GM12878 (cell line): ENCODE results near the gene FAM163A. TPM values are rescaled to one million over a fixed set of nuclear protein-coding genes. Genes with fewer than 3 reads are reported as not detected.
A peak's percentile ranks its signal among the peaks of the same experiment; 100 is the strongest.

ENCODE experiments used
- ATAC-seq: fragments of 200-7000 bp; cut with Tn5 transposase; 3 replicates; pipeline ENCODE4 v1.9.1; 2020; ENCODE audit warnings: mild to moderate bottlenecking, moderate library complexity
- BruUV-seq: library from RNA; stranded (reverse); fragments of 400-500 nt; replicated peaks from 2 replicates; lab custom pipeline; 2021; lab: Mats Ljungman, UMichigan
- CTCF ChIA-PET: fragments of 300-600 bp; sonication (Branson Sonifier 250); formaldehyde crosslinking; extraction: SDS; loops from one replicate; lab custom pipeline; 2021; ENCODE audit warnings: inconsistent platforms; lab: Yijun Ruan, JAX
- POLR2A ChIA-PET: fragments of 350-600 bp; formaldehyde crosslinking; extraction: SDS; loops from one replicate; lab custom pipeline; 2021; ENCODE audit warnings: inconsistent platforms; lab: Charles Lee
- RAD21 ChIA-PET: fragments of 300-600 bp; sonication (Branson Sonifier 250); formaldehyde crosslinking; loops from one replicate; lab custom pipeline; 2023; ENCODE audit warnings: antibody characterized with exemption; ENCODE audit not compliant: unreplicated experiment; lab: Charles Lee
- SMC1A ChIA-PET: fragments of 300-600 bp; sonication (Branson Sonifier 250); formaldehyde crosslinking; loops from one replicate; lab custom pipeline; 2023; ENCODE audit not compliant: unreplicated experiment, uncharacterized antibody; lab: Charles Lee
- DNase-seq: peaks from one replicate; pipeline ENCODE4 v3.0.0-alpha.2; 2011; ENCODE audit warnings: low read depth, low spot score
- FAIRE-seq: peaks from 3 replicates; lab custom pipeline; 2011; peaks lifted over from hg19 to GRCh38; lab: Jason Lieb, UNC
- H2AFZ ChIP-seq: 2 replicates; pipeline ENCODE4 v1.6.0; 2011; ENCODE audit warnings: low read depth, low read length, control low read depth; ENCODE audit not compliant: control insufficient read depth
- H3K27ac ChIP-seq: 2 replicates; pipeline ENCODE4 v1.5.1; 2011; ENCODE audit warnings: control low read depth; ENCODE audit not compliant: control insufficient read depth, insufficient read depth
- H3K27me3 ChIP-seq, 2 experiments: replicated peaks in 1 of 2; 2 replicates each; pipeline versions ENCODE4 v1.6.0 to v1.6.1; 2011; ENCODE audit warnings: low read length in 1 of 2; ENCODE audit not compliant: control insufficient read depth in 2 of 2, insufficient read depth in 2 of 2
- H3K36me3 ChIP-seq, 2 experiments: 2 replicates each; pipeline ENCODE4 v1.5.1; 2011; ENCODE audit warnings: low read length in 1 of 2; ENCODE audit not compliant: control insufficient read depth in 2 of 2, insufficient read depth in 2 of 2
- H3K4me1 ChIP-seq: 2 replicates; pipeline ENCODE4 v1.6.1; 2011; ENCODE audit warnings: mild to moderate bottlenecking, low read length, moderate library complexity, mixed read lengths; ENCODE audit not compliant: control insufficient read depth, insufficient read depth
- H3K4me2 ChIP-seq: 2 replicates; pipeline ENCODE4 v1.6.0; 2011; ENCODE audit warnings: control low read depth; ENCODE audit not compliant: control insufficient read depth, insufficient read depth
- H3K4me3 ChIP-seq: fragments of 200-600 bp; sonication (generic); 2 replicates; pipeline ENCODE4 v1.5.1; 2016
- H3K79me2 ChIP-seq: 2 replicates; pipeline ENCODE4 v1.6.0; 2011; ENCODE audit warnings: low read length; ENCODE audit not compliant: control insufficient read depth, insufficient read depth
- H3K9ac ChIP-seq: 2 replicates; pipeline ENCODE4 v1.8.0; 2011; ENCODE audit warnings: low read length, control low read depth, mixed read lengths; ENCODE audit not compliant: control insufficient read depth, insufficient read depth
- H3K9me3 ChIP-seq: replicated peaks from 3 replicates; pipeline ENCODE4 v1.5.1; 2011; ENCODE audit warnings: mild to moderate bottlenecking, low read length; ENCODE audit not compliant: control insufficient read depth, insufficient read depth
- H4K20me1 ChIP-seq: 2 replicates; pipeline ENCODE4 v1.6.0; 2011; ENCODE audit not compliant: control insufficient read depth, insufficient read depth
- EGR1 ChIP-seq, 2 experiments: IDR thresholded peaks; 1 replicate in 1 of 2; 2 replicates in 1 of 2; pipeline ENCODE4 v1.6.1; 2011 to 2012; ENCODE audit warnings: low read depth in 2 of 2, low read length in 2 of 2, borderline replicate concordance in 1 of 2, mild to moderate bottlenecking in 1 of 2, moderate library complexity in 1 of 2
- MXI1 ChIP-seq: fragments of 150-350 bp; IDR thresholded peaks from 2 replicates; pipeline ENCODE4 v1.6.1; 2011; ENCODE audit warnings: low read depth, mild to moderate bottlenecking, inconsistent platforms, low read length, improper control_type of control experiment
- MYC ChIP-seq: IDR thresholded peaks from 2 replicates; pipeline ENCODE4 v1.6.1; 2011; ENCODE audit warnings: mild to moderate bottlenecking, low read length, moderate library complexity, inconsistent platforms; ENCODE audit not compliant: insufficient read depth, insufficient replicate concordance, insufficient read length, severe bottlenecking
- NBN ChIP-seq: fragments of 450-650 bp; IDR thresholded peaks from 2 replicates; pipeline ENCODE4 v1.6.1; 2016
- PAX8 ChIP-seq: fragments of 450-650 bp; IDR thresholded peaks from 2 replicates; pipeline ENCODE4 v1.6.1; 2017; ENCODE audit warnings: mild to moderate bottlenecking, moderate library complexity
- RAD21 ChIP-seq: IDR thresholded peaks from 2 replicates; pipeline ENCODE4 v1.6.1; 2011; ENCODE audit warnings: mild to moderate bottlenecking, low read depth, low read length, moderate library complexity; ENCODE audit not compliant: insufficient read depth
- RELA ChIP-seq: fragments of 450-650 bp; IDR thresholded peaks from 2 replicates; pipeline ENCODE4 v1.8.0; 2014; ENCODE audit warnings: borderline replicate concordance; ENCODE audit not compliant: partially characterized antibody
- SP1 ChIP-seq: IDR thresholded peaks from one replicate; pipeline ENCODE4 v1.6.1; 2011; ENCODE audit warnings: low read depth, low read length
- ZBTB40 ChIP-seq: fragments of 450-650 bp; IDR thresholded peaks from 2 replicates; pipeline ENCODE4 v1.6.1; 2016; ENCODE audit warnings: mild to moderate bottlenecking, moderate library complexity, borderline replicate concordance
- ZNF384 ChIP-seq: IDR thresholded peaks from 2 replicates; pipeline ENCODE4 v1.6.1; 2012; ENCODE audit warnings: low read depth, mild to moderate bottlenecking, low read length, improper control_type of control experiment, borderline replicate concordance
- whole genome bisulfite sequencing: methylation state at CpG from one replicate; pipeline ENCODE4 v1.1.6; 2016; ENCODE audit warnings: low lambda C conversion rate; ENCODE audit not compliant: insufficient replicate concordance, insufficient coverage; ENCODE audit errors: missing lambda C conversion rate; 5-methylcytosine and 5-hydroxymethylcytosine counted together
- in situ Hi-C: fragments of 300-500 bp; cut with MboI; formaldehyde crosslinking; loops from 9 replicates; pipeline ENCODE4 v1.14.3; 2018; ENCODE audit warnings: mixed read lengths
- intact Hi-C: fragments of 100-400 bp; cut with micrococcal nuclease; formaldehyde crosslinking; loops from one replicate; pipeline ENCODE4 v1.14.2; 2022; ENCODE audit not compliant: unreplicated experiment
- polyA plus RNA-seq, 11 experiments: library from polyadenylated mRNA; depleted of rRNA in 4 of 11; unstranded in 6 of 11; stranded (reverse) in 5 of 11; fragments of >200 nt; fragmentation: Nextera tagmentation in 4 of 11; fragmentation: Illumina TruSeq in 1 of 11; extraction: Ambion mirVana in 4 of 11; extraction: Trizol in 1 of 11; gene quantifications; 1 replicate in 1 of 11; 2 replicates in 10 of 11; pipeline versions ENCODE4 v1.2.1 to v1.2.3, GENCODE V29; 2011 to 2016; ENCODE audit warnings: inconsistent platforms in 2 of 11, missing spikeins in 2 of 11, low read depth in 1 of 11
- total RNA-seq, 4 experiments: library from RNA; depleted of rRNA in 3 of 4; stranded (reverse); fragments of >200 nt in 3 of 4; fragmentation: Illumina TruSeq in 1 of 4; extraction: Trizol in 1 of 4; gene quantifications; 2 replicates each; pipeline versions ENCODE4 v1.2.1 to v1.2.3, GENCODE V29; 2013 to 2021

Gene FAM163A
- total and polyA plus RNA-seq, 10 of the 15 experiments (the other 5 are each of a cell fraction or from before 2014, with no cell fraction given): not detected

- SMC1A ChIA-PET: interaction anchor here (1.0 to 10.8 kb wide), 6 partner anchors 12 to 371 kb away, joined by 3 to 295 read pairs (median 18); no protein-coding TSS in a partner anchor
Measured at GRCh38 chr1:179808503-179808902, 65.4 kb downstream of the FAM163A start.

More at GRCh38 chr1:179808503-179808902, 65.4 kb downstream of the FAM163A start:
- H3K27me3 ChIP-seq: peaks cover 0 to 4% of the 10 kb centered on the region in 2 experiments; a peak in 2 of 4 replicates
- H3K4me2 ChIP-seq: no peak overlapping the region
- no peak overlapping the region for H3K4me3 ChIP-seq
- intact Hi-C loops: no loop called here
- H3K36me3 ChIP-seq: no peaks in the 10 kb centered on the region
- no peaks in the 10 kb centered on the region for H3K4me1 ChIP-seq
- H3K9ac ChIP-seq: no peak overlapping the region
- TF ChIP-seq ZNF384 (no peak), PAX8 (no peak), MXI1 (no peak), SP1 (no peak), RELA (no peak), NBN (no peak), ZBTB40 (no peak), EGR1 (IDR thresholded peaks at IDR 0.05; ENCODE audit: borderline replicate concordance in 1 of 2, low read depth in 2 of 2, low read length in 2 of 2) (no peak), RAD21 (no peak), MYC (no peak)
- RAD21 ChIA-PET: interaction anchor here (2.3 to 13.1 kb wide), 2 partner anchors 46 to 102 kb away, joined by 5 to 474 read pairs; no protein-coding TSS in a partner anchor
- in situ Hi-C loops: loop anchor here (5.0 to 25.0 kb wide), 2 partner anchors 91 to 721 kb away; partner anchors contain the start of gene TOR3A
- H3K9me3 ChIP-seq: no peaks in the 10 kb centered on the region
- BruUV-seq: no TSS peak
- ATAC-seq (peak; percentile 54), FAIRE-seq (no peak), DNase-seq (no peak)
- H4K20me1 ChIP-seq: no peaks in the 10 kb centered on the region
- WGBS: 40% methylated on average over 1 of the region's 1 CpG
- H3K27ac ChIP-seq: no peak overlapping the region
- POLR2A ChIA-PET: no interaction called here
- CTCF ChIA-PET: interaction anchor here (1.6 to 19.2 kb wide), 9 partner anchors 10 to 729 kb away, joined by 5 to 938 read pairs (median 20); no protein-coding TSS in a partner anchor
- no peaks in the 10 kb centered on the region for H3K79me2 ChIP-seq
- no peak overlapping the region for H2AFZ ChIP-seq
